SK-N-SH (cell line): ENCODE data around the gene KLF13. TPM values are rescaled to one million over a fixed set of nuclear protein-coding genes. Genes with fewer than 3 reads are reported as not detected.

ENCODE experiments used
- CTCF ChIA-PET: fragments of 300-600, 350-600 bp; formaldehyde crosslinking; extraction: SDS; loops from one replicate; lab custom pipeline; 2021; lab: Yijun Ruan, JAX
- POLR2A ChIA-PET: fragments of 350-600 bp; sonication (Branson Sonifier 250); formaldehyde crosslinking; extraction: SDS; loops from one replicate; lab custom pipeline; 2020; ENCODE audit warnings: antibody characterized with exemption, inconsistent platforms; lab: Yijun Ruan, JAX
- DNase-seq: peaks from one replicate; pipeline ENCODE4 v3.0.0; 2012
- H2AFZ ChIP-seq: fragments of 200-600 bp; sonication (generic); 2 replicates; pipeline ENCODE4 v1.8.1; 2016; ENCODE audit warnings: antibody characterized with exemption, mild to moderate bottlenecking, low read depth
- H3F3A ChIP-seq: fragments of 200-600 bp; sonication (generic); replicated peaks from 2 replicates; pipeline ENCODE3; 2016; ENCODE audit warnings: antibody characterized with exemption, mild to moderate bottlenecking; ENCODE audit not compliant: insufficient read depth
- H3K27ac ChIP-seq, 2 experiments: fragments of 200-500 bp in 1 of 2; fragments of 200-600 bp in 1 of 2; sonication (Bioruptor generic) in 1 of 2; sonication (generic), shearing (Covaris generic) in 1 of 2; 2 replicates each; pipeline versions ENCODE4 v1.5.1 to v1.6.1; 2014 to 2016; ENCODE audit warnings: low read depth in 2 of 2, inconsistent platforms in 1 of 2, low read length in 1 of 2, mild to moderate bottlenecking in 1 of 2, mixed read lengths in 1 of 2
- H3K27me3 ChIP-seq: fragments of 200-600 bp; sonication (generic), shearing (Covaris generic); 2 replicates; pipeline ENCODE4 v1.6.1; 2016; ENCODE audit warnings: mixed run types; ENCODE audit not compliant: insufficient read depth
- H3K36me3 ChIP-seq, 2 experiments: fragments of 200-500 bp in 1 of 2; fragments of 200-600 bp in 1 of 2; sonication (Bioruptor generic) in 1 of 2; sonication (generic) in 1 of 2; replicated peaks in 1 of 2; 2 replicates each; pipeline versions ENCODE3 to v1.5.1; 2014 to 2016; ENCODE audit warnings: low read length in 1 of 2, mild to moderate bottlenecking in 1 of 2; ENCODE audit not compliant: insufficient read depth in 2 of 2, control insufficient read depth in 1 of 2
- H3K4me1 ChIP-seq, 2 experiments: fragments of 200-500 bp in 1 of 2; fragments of 200-600 bp in 1 of 2; sonication (Bioruptor generic) in 1 of 2; sonication (generic), shearing (Covaris generic) in 1 of 2; 2 replicates each; pipeline versions ENCODE4 v1.5.1 to v1.6.1; 2014 to 2016; ENCODE audit warnings: low read depth in 1 of 2, low read length in 1 of 2, mixed run types in 1 of 2; ENCODE audit not compliant: insufficient read depth in 2 of 2, control insufficient read depth in 1 of 2
- H3K4me2 ChIP-seq: fragments of 200-600 bp; sonication (generic), shearing (Covaris generic); 2 replicates; pipeline ENCODE4 v1.6.1; 2017; ENCODE audit warnings: mixed run types
- H3K4me3 ChIP-seq, 2 experiments: fragments of 200-500 bp in 1 of 2; fragments of 200-600 bp in 1 of 2; sonication (Bioruptor generic) in 1 of 2; sonication (generic), shearing (Covaris generic) in 1 of 2; 2 replicates each; pipeline versions ENCODE4 v1.5.1 to v1.8.1; 2014 to 2016; ENCODE audit warnings: low read depth in 2 of 2, inconsistent platforms in 1 of 2, low read length in 1 of 2, mild to moderate bottlenecking in 1 of 2, mixed read lengths in 1 of 2, moderate library complexity in 1 of 2
- H3K79me2 ChIP-seq: fragments of 200-600 bp; sonication (generic); 2 replicates; pipeline ENCODE4 v1.8.1; 2017; ENCODE audit warnings: mild to moderate bottlenecking; ENCODE audit not compliant: insufficient read depth
- H3K9ac ChIP-seq: fragments of 200-600 bp; sonication (generic); 2 replicates; pipeline ENCODE4 v1.6.1; 2017; ENCODE audit warnings: mixed run types
- H3K9me2 ChIP-seq: fragments of 200-600 bp; sonication (generic); 2 replicates; pipeline ENCODE4 v1.6.1; 2017; ENCODE audit warnings: mixed run types
- H3K9me3 ChIP-seq: fragments of 200-600 bp; sonication (generic); 2 replicates; pipeline ENCODE4 v1.6.1; 2017; ENCODE audit warnings: mixed run types, mild to moderate bottlenecking, moderate library complexity
- H4K20me1 ChIP-seq: fragments of 200-600 bp; sonication (generic); 2 replicates; pipeline ENCODE4 v1.6.1; 2017; ENCODE audit warnings: mild to moderate bottlenecking, mixed run types; ENCODE audit not compliant: insufficient read depth
- CHD2 ChIP-seq: fragments of 150-350 bp; IDR thresholded peaks from 2 replicates; pipeline ENCODE4 v1.6.1; 2018; ENCODE audit warnings: low read length; ENCODE audit not compliant: partially characterized antibody
- EP300 ChIP-seq, 2 experiments: IDR thresholded peaks; 2 replicates each; pipeline versions ENCODE4 v1.4.0 to v1.6.1; 2012; ENCODE audit warnings: borderline replicate concordance in 1 of 2, low read depth in 1 of 2, low read length in 1 of 2
- EZH2phosphoT487 ChIP-seq: fragments of 200-600 bp; sonication (generic); IDR thresholded peaks from 2 replicates; pipeline ENCODE4 v1.6.1; 2017; ENCODE audit warnings: low read depth, mixed run types, mild to moderate bottlenecking, antibody characterized with exemption, moderate library complexity, borderline replicate concordance
- FOSL2 ChIP-seq: IDR thresholded peaks from 2 replicates; pipeline ENCODE4 v1.4.0; 2012; ENCODE audit warnings: low read depth, mild to moderate bottlenecking, moderate library complexity, borderline replicate concordance
- FOXJ3 ChIP-seq: sonication (generic); formaldehyde crosslinking; IDR thresholded peaks from 2 replicates; pipeline ENCODE4 v1.5.1; 2020; ENCODE audit warnings: mild to moderate bottlenecking, missing genetic modification reagents
- FOXM1 ChIP-seq: IDR thresholded peaks from 2 replicates; pipeline ENCODE4 v1.4.0; 2012; ENCODE audit warnings: low read depth, mild to moderate bottlenecking
- GABPA ChIP-seq: IDR thresholded peaks from 2 replicates; pipeline ENCODE4 v1.4.0; 2012; ENCODE audit warnings: low read depth, mild to moderate bottlenecking
- GATA2 ChIP-seq: sonication (generic); formaldehyde crosslinking; IDR thresholded peaks from 2 replicates; pipeline ENCODE4 v1.5.0; 2020; ENCODE audit warnings: mild to moderate bottlenecking, missing genetic modification reagents
- MEF2A ChIP-seq: IDR thresholded peaks from 2 replicates; pipeline ENCODE4 v1.4.0; 2012; ENCODE audit warnings: low read depth, borderline replicate concordance
- MXI1 ChIP-seq: IDR thresholded peaks from 2 replicates; pipeline ENCODE4 v1.6.1; 2012; ENCODE audit warnings: mild to moderate bottlenecking, low read depth, low read length, improper control_type of control experiment
- NFIC ChIP-seq: IDR thresholded peaks from 2 replicates; pipeline ENCODE4 v1.4.0; 2012; ENCODE audit warnings: borderline replicate concordance
- POLR2AphosphoS5 ChIP-seq: IDR thresholded peaks from 2 replicates; pipeline ENCODE4 v1.6.1; 2012; ENCODE audit warnings: low read depth, low read length
- RCOR1 ChIP-seq: fragments of 150-350 bp; IDR thresholded peaks from 2 replicates; pipeline ENCODE4 v1.6.1; 2017; ENCODE audit warnings: antibody characterized with exemption, low read length
- RFX5 ChIP-seq: IDR thresholded peaks from 2 replicates; pipeline ENCODE4 v1.6.1; 2012; ENCODE audit warnings: mild to moderate bottlenecking, improper control_type of control experiment, low read length
- SIN3A ChIP-seq: IDR thresholded peaks from 2 replicates; pipeline ENCODE4 v1.6.1; 2012; ENCODE audit warnings: low read depth, mild to moderate bottlenecking, low read length, moderate library complexity, borderline replicate concordance
- SMC3 ChIP-seq: IDR thresholded peaks from 2 replicates; pipeline ENCODE4 v1.6.1; 2012; ENCODE audit warnings: low read depth, low read length, improper control_type of control experiment
- TCF12 ChIP-seq: IDR thresholded peaks from 2 replicates; pipeline ENCODE4 v1.4.0; 2012
- WGBS: methylation state at CpG from one replicate; pipeline ENCODE4 v1.1.6; 2017; ENCODE audit warnings: low lambda C conversion rate; 5-methylcytosine and 5-hydroxymethylcytosine counted together
- polyA plus RNA-seq, 3 experiments: library from polyadenylated mRNA; depleted of rRNA; stranded (reverse); fragments of >200 nt; gene quantifications; 2 replicates each; pipeline ENCODE4 v1.2.3, GENCODE V29; 2012
- TF ChIP-seq, protein P1 (sequence below): IDR thresholded peaks from 2 replicates; pipeline ENCODE4 v1.4.0; 2012; ENCODE audit warnings: low read depth, borderline replicate concordance
- TF ChIP-seq, protein P2 (sequence below): fragments of 150-350 bp; IDR thresholded peaks from 2 replicates; pipeline ENCODE4 v1.6.1; 2017; ENCODE audit warnings: antibody characterized with exemption, low read length, low read depth, borderline replicate concordance
- TF ChIP-seq, protein P3 (sequence below): IDR thresholded peaks from 2 replicates; pipeline ENCODE4 v1.4.0; 2012; ENCODE audit warnings: low read depth

The KLF13 gene
- polyA plus RNA-seq, 1 of the 3 experiments (the other 2 are of a cell fraction): 7.1 TPM

DNA sequence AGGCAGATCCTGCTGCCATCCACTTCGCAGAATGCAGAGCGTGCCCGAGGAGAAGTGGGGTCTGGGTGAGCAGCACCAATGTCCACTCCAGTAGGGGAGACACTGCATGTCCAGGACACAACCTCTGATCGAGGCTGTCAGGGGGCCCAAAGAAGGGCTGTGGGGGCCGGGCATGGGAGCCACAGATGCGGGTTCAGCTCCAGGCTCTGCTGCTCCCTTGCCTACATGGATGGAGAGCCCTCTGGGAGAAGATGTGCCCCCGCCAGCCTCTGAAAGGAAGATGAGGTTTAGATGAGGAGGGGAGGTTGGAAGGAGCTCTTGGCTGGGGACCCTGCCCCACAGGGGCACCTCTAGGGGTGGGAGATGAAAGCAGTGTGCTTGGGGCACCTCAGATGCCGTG lies 75.4 kb downstream of the KLF13 start:
- H3K4me2 ChIP-seq: no peak overlapping the region
- no peaks in the 10 kb centered on the region for H3K27me3 ChIP-seq
- H4K20me1 ChIP-seq: no peaks in the 10 kb centered on the region
- no peak overlapping the region for H3K4me3 ChIP-seq
- no peak overlapping the region for H3K9ac ChIP-seq
- H3K36me3 ChIP-seq: no peaks in the 10 kb centered on the region
- peaks cover 3 to 64% of the 10 kb centered on the region in 2 experiments; a peak in 2 of 4 replicates for H3K4me1 ChIP-seq
- no peaks in the 10 kb centered on the region for H3K9me3 ChIP-seq
- H2AFZ ChIP-seq: no peak overlapping the region
- WGBS: 73% methylated on average over 7 of the region's 8 CpGs
- H3K9me2 ChIP-seq: no peaks in the 10 kb centered on the region
- no peaks in the 10 kb centered on the region for H3F3A ChIP-seq
- no peak for TF ChIP-seq NFIC
- TF ChIP-seq EZH2phosphoT487: no peak
- TF ChIP-seq RFX5: no peak
- no peak for TF ChIP-seq FOXM1
- no peak for TF ChIP-seq EP300 (IDR thresholded peaks at IDR 0.05; ENCODE audit: borderline replicate concordance in 1 of 2, low read depth in 1 of 2, low read length in 1 of 2)
- TF ChIP-seq GATA2 (CRISPR knock-in tag): no peak
- TF ChIP-seq, protein P1, sequence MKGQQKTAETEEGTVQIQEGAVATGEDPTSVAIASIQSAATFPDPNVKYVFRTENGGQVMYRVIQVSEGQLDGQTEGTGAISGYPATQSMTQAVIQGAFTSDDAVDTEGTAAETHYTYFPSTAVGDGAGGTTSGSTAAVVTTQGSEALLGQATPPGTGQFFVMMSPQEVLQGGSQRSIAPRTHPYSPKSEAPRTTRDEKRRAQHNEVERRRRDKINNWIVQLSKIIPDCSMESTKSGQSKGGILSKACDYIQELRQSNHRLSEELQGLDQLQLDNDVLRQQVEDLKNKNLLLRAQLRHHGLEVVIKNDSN: no peak
- no peak for TF ChIP-seq MXI1
- TF ChIP-seq, protein P2, sequence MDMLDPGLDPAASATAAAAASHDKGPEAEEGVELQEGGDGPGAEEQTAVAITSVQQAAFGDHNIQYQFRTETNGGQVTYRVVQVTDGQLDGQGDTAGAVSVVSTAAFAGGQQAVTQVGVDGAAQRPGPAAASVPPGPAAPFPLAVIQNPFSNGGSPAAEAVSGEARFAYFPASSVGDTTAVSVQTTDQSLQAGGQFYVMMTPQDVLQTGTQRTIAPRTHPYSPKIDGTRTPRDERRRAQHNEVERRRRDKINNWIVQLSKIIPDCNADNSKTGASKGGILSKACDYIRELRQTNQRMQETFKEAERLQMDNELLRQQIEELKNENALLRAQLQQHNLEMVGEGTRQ: no peak
- no peak for TF ChIP-seq TCF12
- no peak for TF ChIP-seq GABPA
- no peak for TF ChIP-seq MEF2A
- TF ChIP-seq RCOR1: no peak
- TF ChIP-seq CHD2: no peak
- TF ChIP-seq, protein P3, sequence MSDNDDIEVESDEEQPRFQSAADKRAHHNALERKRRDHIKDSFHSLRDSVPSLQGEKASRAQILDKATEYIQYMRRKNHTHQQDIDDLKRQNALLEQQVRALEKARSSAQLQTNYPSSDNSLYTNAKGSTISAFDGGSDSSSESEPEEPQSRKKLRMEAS: no peak
- TF ChIP-seq, all 33 proteins: peak for 0
- CTCF ChIA-PET: interaction anchor here (1.1 to 3.1 kb wide), 5 partner anchors 26 to 273 kb away, joined by 3 to 10 read pairs (median 3); no protein-coding TSS in a partner anchor
- DNase-seq: peak; percentile 15
- Histone ChIP-seq H3K79me2 (no peaks in the 10 kb centered on the region), H3K27ac (peak overlapping the region in 1 of 2 experiments; percentile 85; a peak in 2 of 4 replicates)
- POLR2A ChIA-PET: no interaction called here

DNA sequence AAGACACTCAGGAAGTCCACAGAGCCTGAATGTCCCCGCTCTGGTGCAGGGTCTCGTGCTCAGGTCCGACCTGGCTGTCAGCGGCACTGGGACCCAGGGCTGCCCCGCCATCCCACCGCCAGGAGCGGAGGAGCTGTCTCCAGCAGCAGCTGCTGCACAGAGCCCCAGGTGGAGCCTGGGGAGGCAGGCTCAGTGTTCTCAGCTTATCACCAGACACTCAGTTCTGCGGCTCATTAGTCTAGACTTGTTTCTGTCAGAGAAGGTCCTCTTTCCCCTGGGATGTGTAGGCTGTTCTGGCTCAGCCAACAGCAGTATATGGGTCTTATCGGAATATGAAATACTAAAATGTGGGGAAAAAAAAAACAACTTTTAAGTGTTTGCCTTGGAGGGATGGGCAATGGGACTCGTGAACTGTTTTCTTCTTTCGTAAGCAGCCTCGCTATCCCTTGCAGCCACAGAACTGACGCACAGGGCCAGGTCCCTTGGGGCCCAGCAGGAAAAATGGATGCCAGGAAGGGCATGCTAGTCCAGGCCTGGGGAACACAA lies 75.9 kb downstream of the KLF13 start:
- H3K4me3 ChIP-seq: no peak overlapping the region
- no peaks in the 10 kb centered on the region for H3K9me2 ChIP-seq
- no peaks in the 10 kb centered on the region for H3K9me3 ChIP-seq
- no peaks in the 10 kb centered on the region for H3F3A ChIP-seq
- H3K79me2 ChIP-seq: no peaks in the 10 kb centered on the region
- H3K27ac ChIP-seq: peak overlapping the region in 1 of 2 experiments; percentile 85; a peak in 2 of 4 replicates
- H3K4me1 ChIP-seq: peaks cover 0 to 58% of the 10 kb centered on the region in 2 experiments; a peak in 1 of 4 replicates
- H3K9ac ChIP-seq: no peak overlapping the region
- TF ChIP-seq, protein P3: no peak
- TF ChIP-seq EZH2phosphoT487: no peak
- TF ChIP-seq MXI1: no peak
- TF ChIP-seq RCOR1: peak; percentile 65; the same call in 1 of the 2 replicates
- TF ChIP-seq POLR2AphosphoS5: no peak
- TF ChIP-seq FOXJ3 (CRISPR knock-in tag): peak; percentile 46; the same call in 1 of the 2 replicates
- no peak for TF ChIP-seq FOSL2
- no peak for TF ChIP-seq NFIC
- peak; percentile 41; the same call in 1 of the 2 replicates for TF ChIP-seq GATA2 (CRISPR knock-in tag)
- TF ChIP-seq, protein P1: no peak
- TF ChIP-seq CHD2: peak; percentile 45
- no peak for TF ChIP-seq SMC3
- no peak for TF ChIP-seq FOXM1
- TF ChIP-seq MEF2A: no peak
- TF ChIP-seq RFX5: no peak
- no peak for TF ChIP-seq SIN3A
- TF ChIP-seq, protein P2: no peak
- TF ChIP-seq EP300 (IDR thresholded peaks at IDR 0.05; ENCODE audit: borderline replicate concordance in 1 of 2, low read depth in 1 of 2, low read length in 1 of 2): peak in 1 of 2 experiments; percentile 71; a peak in 2 of 4 replicates
- TF ChIP-seq, all 33 proteins: peak for 5
- H3K4me2 ChIP-seq: no peak overlapping the region
- no peaks in the 10 kb centered on the region for H3K27me3 ChIP-seq
- 82% methylated on average over 8 of the region's 13 CpGs for WGBS
- POLR2A ChIA-PET: interaction anchor here (0.9 kb wide), 1 partner anchor 49 kb away, joined by 3 read pairs; no protein-coding TSS in a partner anchor
- peak; percentile 74 for DNase-seq
- CTCF ChIA-PET: interaction anchor here (1.1 to 3.1 kb wide), 5 partner anchors 26 to 273 kb away, joined by 3 to 10 read pairs (median 3); no protein-coding TSS in a partner anchor
- no peak overlapping the region for H2AFZ ChIP-seq
- no peaks in the 10 kb centered on the region for H4K20me1 ChIP-seq
- no peaks in the 10 kb centered on the region for H3K36me3 ChIP-seq
